Stimulated activated naive B cell treated with anti-CD40 and anti-IgM and Interleukin-4, amounts not matched to agents 10 μg/mL and 1 μg/mL and 100 μg/mL, for 72 hours (primary cell): Measurements from ENCODE around the gene WNT8A.

ENCODE experiments used
- ATAC-seq, 2 donors: fragments of 150-1000 bp; cut with Tn5 transposase; replicated peaks; 2 replicates each; pipeline ENCODE4 v1.10.0; 2021; ENCODE audit warnings: moderate library complexity in 1 of 2
- DNase-seq: peaks from one replicate; pipeline ENCODE4 v3.0.0; 2021
- H3K27ac Mint-ChIP-seq: one replicate; pipeline ENCODE4 v1.8.0; 2022; ENCODE audit warnings: mild to moderate bottlenecking, mixed read lengths
- H3K27me3 Mint-ChIP-seq, 2 donors: one replicate each; pipeline ENCODE4 v1.8.0; 2022; ENCODE audit warnings: mixed read lengths in 2 of 2
- H3K36me3 Mint-ChIP-seq, 2 donors: one replicate each; pipeline ENCODE4 v1.8.0; 2022; ENCODE audit warnings: mixed read lengths in 2 of 2, mild to moderate bottlenecking in 1 of 2
- H3K4me1 Mint-ChIP-seq, 2 donors: one replicate each; pipeline ENCODE4 v1.8.0; 2022; ENCODE audit warnings: mixed read lengths in 2 of 2, mild to moderate bottlenecking in 1 of 2
- H3K4me3 Mint-ChIP-seq, 2 donors: one replicate each; pipeline ENCODE4 v1.8.0; 2022; ENCODE audit warnings: mild to moderate bottlenecking in 2 of 2, mixed read lengths in 2 of 2, moderate library complexity in 1 of 2
- H3K9me3 Mint-ChIP-seq, 2 donors: one replicate each; pipeline ENCODE4 v1.8.0; 2022; ENCODE audit warnings: mixed read lengths in 2 of 2, mild to moderate bottlenecking in 1 of 2

WNT8A gene

GRCh38 chr5:138139781-138140090 lies 55.9 kb downstream of the WNT8A start:
- no peak for DNase-seq
- Mint-ChIP-seq H3K36me3 (peaks cover 0 to 3% of the 10 kb centered on the region in 2 donors), H3K4me1 (peaks cover 0 to 12% of the 10 kb centered on the region in 2 donors), H3K27ac (no peak overlapping the region), H3K4me3 (no peak overlapping the region), H3K27me3 (peaks cover 6 to 9% of the 10 kb centered on the region in 2 donors), H3K9me3 (no peaks in the 10 kb centered on the region)
- no peak for ATAC-seq

- Mint-ChIP-seq H3K27me3 (peaks cover 6 to 9% of the 10 kb centered on the region in 2 donors), H3K36me3 (peaks cover 0 to 3% of the 10 kb centered on the region in 2 donors), H3K27ac (no peak overlapping the region), H3K4me1 (peaks cover 0 to 12% of the 10 kb centered on the region in 2 donors), H3K4me3 (no peak overlapping the region), H3K9me3 (no peaks in the 10 kb centered on the region)
- DNase-seq (no peak), ATAC-seq (no peak)
Observed at GRCh38 chr5:138140268-138140667, 56.4 kb downstream of the WNT8A start.
